Mucosa of rectum (tissue), 2 donors: Measurements from ENCODE around the gene ZBTB24.

Experiments
- H3K27ac ChIP-seq, 2 donors: one replicate each; pipeline ENCODE4 v1.7.0; 2013; ENCODE audit warnings: inconsistent platforms in 2 of 2, low read depth in 2 of 2, low read length in 2 of 2
- H3K27me3 ChIP-seq, 2 donors: one replicate each; pipeline ENCODE4 v1.7.0; 2013; ENCODE audit warnings: low read length in 2 of 2; ENCODE audit not compliant: control insufficient read depth in 2 of 2, insufficient read depth in 2 of 2
- H3K36me3 ChIP-seq, 2 donors: one replicate each; pipeline ENCODE4 v1.7.0; 2013; ENCODE audit warnings: low read length in 2 of 2; ENCODE audit not compliant: control insufficient read depth in 2 of 2, insufficient read depth in 2 of 2
- H3K4me1 ChIP-seq, 2 donors: one replicate each; pipeline ENCODE4 v1.7.0; 2013; ENCODE audit warnings: low read length in 2 of 2, mild to moderate bottlenecking in 1 of 2; ENCODE audit not compliant: control insufficient read depth in 2 of 2, insufficient read depth in 2 of 2
- H3K4me3 ChIP-seq, 2 donors: one replicate each; pipeline ENCODE4 v1.7.0; 2013; ENCODE audit warnings: low read length in 2 of 2
- H3K9ac ChIP-seq, 2 donors: one replicate each; pipeline ENCODE4 v1.7.0; 2013; ENCODE audit warnings: low read length in 2 of 2, low read depth in 1 of 2, mild to moderate bottlenecking in 1 of 2
- H3K9me3 ChIP-seq, 2 donors: one replicate each; pipeline ENCODE4 v1.7.0; 2013; ENCODE audit warnings: low read length in 2 of 2; ENCODE audit not compliant: control insufficient read depth in 2 of 2
- donor health status: healthy.
- donor health status: Normal muscosa, but diverticular disease.

Gene ZBTB24

DNA sequence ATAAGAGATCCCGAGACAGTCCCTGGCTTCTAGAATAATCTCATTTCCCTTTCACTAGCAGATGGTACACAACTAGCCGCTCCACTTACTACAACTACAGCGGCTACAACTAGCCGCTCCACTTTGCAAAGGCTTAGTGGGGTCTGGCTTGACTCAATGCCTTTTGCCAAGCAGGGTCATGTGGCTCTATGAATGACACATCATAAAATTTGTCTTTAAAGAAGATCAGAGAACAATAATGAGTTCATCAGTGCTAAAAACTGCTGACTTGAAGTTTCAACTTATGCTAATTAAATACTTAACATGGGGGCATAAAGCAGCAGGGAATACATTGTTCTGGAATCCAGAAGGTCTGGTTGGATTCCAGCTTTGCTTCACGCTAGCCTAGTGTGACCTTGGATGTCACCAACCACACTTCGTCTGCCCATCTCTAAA, 25.4 kb downstream of the ZBTB24 start:
- Histone ChIP-seq H3K9ac (peak overlapping the region; percentile 19 to 87), H3K9me3 (no peaks in the 10 kb centered on the region), H3K36me3 (peaks cover 7 to 13% of the 10 kb centered on the region in 2 donors), H3K27ac (peak overlapping the region; percentile 90 to 95), H3K4me3 (peak overlapping the region; percentile 17 to 25), H3K4me1 (peaks cover 33 to 36% of the 10 kb centered on the region in 2 donors), H3K27me3 (no peaks in the 10 kb centered on the region)

DNA sequence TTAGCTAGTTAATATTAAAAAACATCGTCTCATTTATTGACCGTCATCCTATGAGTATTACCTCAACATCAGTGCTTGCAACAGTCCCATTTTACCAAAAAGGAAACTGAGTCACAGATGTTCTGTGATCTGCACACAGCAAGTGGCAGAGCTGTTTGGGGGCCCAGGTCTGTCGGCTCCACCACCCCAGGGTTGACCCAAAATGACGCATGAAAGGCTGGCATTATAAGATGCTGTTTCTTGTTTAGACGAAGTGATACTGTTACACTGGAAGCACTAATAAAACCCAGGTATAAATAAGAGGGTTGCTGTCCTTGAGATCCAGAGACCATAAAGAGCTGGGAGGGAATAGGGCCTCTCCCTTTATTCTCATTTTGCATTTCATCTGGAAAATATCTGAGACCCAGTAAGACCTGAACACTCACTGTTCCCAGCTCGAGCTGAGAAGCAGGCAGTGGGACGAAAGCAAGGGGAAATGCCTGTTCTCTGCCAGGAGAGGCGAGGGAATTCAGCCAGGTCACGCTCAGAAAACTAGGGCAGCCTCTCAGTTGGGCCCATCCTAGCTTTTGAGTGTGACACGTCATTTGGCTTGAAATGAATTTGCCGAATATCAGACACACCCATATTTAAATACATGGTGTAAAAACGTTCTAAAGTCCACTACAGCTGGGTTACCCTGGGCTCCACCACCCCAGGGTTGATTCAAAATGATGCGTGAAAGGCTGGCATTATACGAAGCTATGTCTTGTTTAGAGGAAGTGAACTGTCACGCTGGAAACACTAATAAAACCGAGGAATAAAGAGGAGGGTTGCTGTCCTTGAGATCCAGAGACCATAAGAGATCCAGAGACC, 26.1 kb downstream of the ZBTB24 start:
- H3K4me3 ChIP-seq, result peak overlapping the region; percentile 87 to 91
- H3K27ac ChIP-seq, result peak overlapping the region; percentile 90 to 95

DNA sequence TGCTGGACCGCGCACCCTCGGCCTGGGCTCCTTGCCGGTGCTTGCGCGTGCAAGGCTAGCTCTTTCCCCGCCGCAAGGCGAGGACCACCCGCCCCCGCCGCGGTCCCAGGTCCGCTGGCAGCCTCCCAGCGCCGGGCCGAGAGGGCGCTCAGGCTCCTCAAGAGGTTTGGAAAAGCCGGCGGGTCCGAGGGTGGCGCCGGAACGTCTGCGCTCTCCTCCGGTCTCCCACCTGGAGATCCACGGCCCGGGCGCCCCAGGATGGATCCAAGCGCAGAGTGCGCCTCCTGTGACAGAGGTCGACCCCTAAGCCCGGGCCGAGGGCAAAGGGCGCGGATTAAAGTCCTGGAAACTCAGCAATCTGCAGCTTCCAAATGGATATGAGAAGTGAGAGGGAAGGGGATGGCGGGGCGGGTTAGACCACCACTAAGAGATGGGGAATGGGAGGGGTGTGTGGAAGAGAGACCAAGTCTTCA, 26.9 kb downstream of the ZBTB24 start:
- H3K4me1 ChIP-seq, result peaks cover 33 to 36% of the 10 kb centered on the region in 2 donors
- peaks cover 7 to 14% of the 10 kb centered on the region in 2 donors for H3K36me3 ChIP-seq
- no peaks in the 10 kb centered on the region for H3K27me3 ChIP-seq
- no peaks in the 10 kb centered on the region for H3K9me3 ChIP-seq
- H3K27ac ChIP-seq, result peak overlapping the region; percentile 90 to 95
- peak overlapping the region; percentile 72 to 87 for H3K9ac ChIP-seq
- peak overlapping the region; percentile 87 to 91 for H3K4me3 ChIP-seq

More for the DNA sequence above, 26.1 kb downstream of the ZBTB24 start:
- no peaks in the 10 kb centered on the region for H3K27me3 ChIP-seq
- H3K36me3 ChIP-seq, result peaks cover 4 to 15% of the 10 kb centered on the region in 2 donors
- peaks cover 33 to 36% of the 10 kb centered on the region in 2 donors for H3K4me1 ChIP-seq
- H3K9ac ChIP-seq, result peak overlapping the region; percentile 72 to 87
- H3K9me3 ChIP-seq, result no peaks in the 10 kb centered on the region

DNA sequence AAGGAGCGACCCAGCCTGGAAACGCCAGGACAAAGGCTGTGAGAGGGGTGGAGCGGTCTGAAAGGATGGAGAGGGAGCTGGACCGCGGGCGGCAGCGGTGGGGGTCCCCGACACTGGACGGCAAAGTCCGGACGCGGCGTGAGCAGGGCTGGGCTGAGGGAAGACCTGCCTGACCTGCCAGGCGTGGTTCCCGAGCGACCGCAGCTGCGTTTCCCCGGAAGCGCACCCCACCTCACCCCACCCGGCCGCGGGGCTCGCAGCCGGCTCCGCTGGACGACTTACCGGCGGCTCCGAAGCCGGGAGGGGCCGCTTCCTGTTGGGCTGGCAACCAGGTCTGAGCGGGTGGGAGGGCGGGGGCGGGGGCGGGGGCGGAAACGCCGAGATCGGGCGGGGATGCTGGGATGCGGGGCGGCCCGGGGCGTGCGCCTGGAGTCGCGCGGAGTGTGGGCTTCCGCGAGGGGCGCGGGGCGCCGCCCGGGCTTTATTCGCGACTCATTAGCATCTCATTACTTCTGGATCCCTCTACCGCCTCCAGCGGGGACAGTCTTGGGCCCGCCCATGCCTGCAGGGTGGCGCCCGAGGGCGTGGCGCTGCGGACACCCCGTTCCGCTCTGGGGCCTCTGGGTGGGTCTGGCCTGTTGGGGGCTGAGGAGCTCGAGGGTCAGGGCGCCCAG, 27.4 kb downstream of the ZBTB24 start, which contains the start of gene MICAL1:
Gene MICAL1 (minus strand): TSS at position 336 of the 674 bp plus-strand sequence. CDS start 1,576 bp downstream, outside the sequence.
- Histone ChIP-seq H3K9ac (peak within 1 kb of the TSS; percentile 84 to 87), H3K4me1 (peaks cover 33 to 36% of the 10 kb centered on the region in 2 donors)

DNA sequence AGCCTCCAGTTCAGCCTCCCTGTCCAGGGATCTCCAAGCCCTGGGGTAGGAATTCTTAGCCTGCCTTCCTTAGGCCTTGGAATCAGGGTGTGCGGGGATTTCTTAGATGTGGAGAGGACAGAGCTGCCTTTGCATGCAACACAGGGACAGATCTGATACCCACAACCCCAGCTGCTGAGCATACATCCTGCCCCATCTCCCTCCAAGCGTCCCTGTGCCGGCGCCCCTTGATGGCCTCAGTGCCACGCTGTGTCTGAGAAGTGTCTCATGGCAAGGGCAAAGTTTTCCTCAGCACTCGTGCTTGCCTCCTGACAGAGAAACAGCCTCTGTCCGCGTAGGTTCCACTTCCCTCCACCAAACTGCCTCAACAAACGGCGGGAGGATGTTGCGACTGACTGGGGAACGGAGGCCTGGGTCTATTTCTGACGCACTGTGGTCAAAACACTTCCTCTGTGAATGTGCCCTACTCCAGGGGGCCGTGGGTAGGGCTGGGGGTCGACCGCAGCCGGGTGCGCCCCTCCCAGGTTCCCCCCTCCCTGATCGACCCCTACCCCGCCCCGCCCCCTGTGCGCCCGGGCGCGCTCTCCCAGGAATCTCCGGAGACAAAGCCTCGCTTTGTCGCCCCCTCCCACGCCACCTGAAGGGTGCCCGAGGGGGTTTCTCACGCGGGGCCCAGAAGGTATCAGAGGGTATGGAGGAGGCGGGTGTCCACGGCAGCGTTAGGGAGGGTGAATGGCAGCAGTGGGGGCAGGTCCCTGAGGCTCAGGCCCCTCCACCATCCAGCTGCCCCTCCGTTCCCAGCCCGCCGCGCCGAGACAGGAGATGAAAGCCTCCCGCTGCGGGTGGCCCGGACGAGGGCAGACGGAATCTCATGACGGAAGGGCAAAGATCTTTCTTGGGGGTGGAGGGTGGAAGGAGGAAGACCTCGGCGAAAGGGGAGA, 28.3 kb downstream of the ZBTB24 start:
- Histone ChIP-seq H3K9me3 (no peaks in the 10 kb centered on the region), H3K9ac (peak overlapping the region; percentile 81 to 84), H3K27me3 (no peaks in the 10 kb centered on the region), H3K4me1 (peaks cover 36 to 39% of the 10 kb centered on the region in 2 donors), H3K4me3 (peak overlapping the region; percentile 87 to 91), H3K27ac (peak overlapping the region; percentile 92 to 95), H3K36me3 (peaks cover 7 to 14% of the 10 kb centered on the region in 2 donors)

More for the DNA sequence above, 27.4 kb downstream of the ZBTB24 start, which contains the start of gene MICAL1:
- Histone ChIP-seq H3K9me3 (no peaks in the 10 kb centered on the region), H3K36me3 (peaks cover 7 to 13% of the 10 kb centered on the region in 2 donors), H3K4me3 (peak within 1 kb of the TSS; percentile 87 to 91), H3K27ac (peak within 1 kb of the TSS; percentile 92 to 95), H3K27me3 (no peaks in the 10 kb centered on the region)

DNA sequence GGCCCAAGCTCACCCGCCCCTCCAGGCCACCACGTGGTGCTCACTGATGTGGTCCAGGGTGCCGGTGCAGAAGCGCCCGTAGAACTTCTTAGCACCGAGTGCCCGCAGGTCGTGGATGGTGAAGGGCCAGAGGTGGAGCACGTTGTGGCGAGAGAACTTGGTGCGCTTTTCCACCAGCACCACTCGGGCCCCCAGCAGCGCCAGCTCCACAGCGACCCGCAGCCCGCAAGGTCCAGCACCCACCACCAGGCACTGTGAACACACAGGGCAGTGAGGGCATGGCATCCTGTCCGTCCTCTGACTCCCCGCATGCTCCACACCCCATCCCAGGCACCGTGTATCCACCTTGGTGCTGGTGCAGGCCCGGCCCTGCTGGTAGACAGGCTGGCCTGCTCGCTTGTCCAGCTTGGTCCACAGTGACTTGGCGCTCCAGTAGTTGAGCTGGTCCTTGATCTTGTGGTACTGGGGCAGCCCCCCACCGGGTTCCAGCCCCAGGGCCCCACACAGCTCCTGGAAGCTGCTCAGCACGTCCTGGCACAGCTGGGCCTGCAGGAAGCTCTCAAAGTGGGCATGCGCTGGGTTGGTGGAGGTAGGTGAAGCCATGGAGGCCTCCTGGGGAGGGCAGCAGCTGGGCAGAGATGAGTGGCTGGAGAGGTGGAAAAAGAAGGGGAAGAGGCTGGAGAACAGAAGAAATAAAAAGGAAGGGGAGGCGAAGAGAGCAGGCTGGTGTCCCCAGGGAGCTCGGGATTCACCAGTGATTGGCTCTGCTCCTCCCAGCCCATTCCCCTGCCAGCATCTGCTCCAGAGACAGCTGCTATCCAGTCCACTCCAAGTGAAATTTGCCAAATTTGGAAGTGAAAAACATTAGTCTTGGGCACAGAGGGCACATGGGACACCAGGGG, 29.2 kb downstream of the ZBTB24 start:
- peak overlapping the region; percentile 81 to 83 for H3K9ac ChIP-seq

DNA sequence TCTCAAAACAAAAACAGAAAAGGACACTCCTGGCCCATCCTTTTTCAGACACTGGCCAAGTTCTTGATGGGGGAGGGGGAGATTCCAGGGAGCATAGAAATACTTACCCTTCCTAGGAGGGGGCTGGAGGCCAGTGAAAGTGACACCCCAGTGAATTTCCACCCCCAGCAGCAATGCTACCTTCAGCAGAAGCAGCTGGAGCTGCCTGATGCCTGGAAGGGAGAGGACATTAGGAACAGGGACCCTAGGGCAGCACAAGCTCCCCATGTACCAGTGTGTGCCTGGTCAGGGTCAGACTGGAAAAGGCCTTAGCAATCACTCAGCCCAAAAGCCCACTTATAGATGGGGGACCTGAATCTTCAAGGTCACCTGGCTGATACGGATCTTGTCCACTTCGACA, 29.9 kb downstream of the ZBTB24 start:
- H3K9ac ChIP-seq, result no peak overlapping the region
- no peaks in the 10 kb centered on the region for H3K9me3 ChIP-seq
- peaks cover 33 to 35% of the 10 kb centered on the region in 2 donors for H3K4me1 ChIP-seq
- peaks cover 7 to 17% of the 10 kb centered on the region in 2 donors for H3K36me3 ChIP-seq
- H3K27me3 ChIP-seq, result no peaks in the 10 kb centered on the region
- peak overlapping the region in 1 of 2 donors; percentile 92 for H3K27ac ChIP-seq
- no peak overlapping the region for H3K4me3 ChIP-seq

More for the DNA sequence above, 29.2 kb downstream of the ZBTB24 start:
- H3K9me3 ChIP-seq, result no peaks in the 10 kb centered on the region
- H3K4me3 ChIP-seq, result peak overlapping the region; percentile 87 to 91
- no peaks in the 10 kb centered on the region for H3K27me3 ChIP-seq
- H3K4me1 ChIP-seq, result peaks cover 36 to 39% of the 10 kb centered on the region in 2 donors
- H3K36me3 ChIP-seq, result peaks cover 7 to 16% of the 10 kb centered on the region in 2 donors
- H3K27ac ChIP-seq, result peak overlapping the region; percentile 92 to 95

DNA sequence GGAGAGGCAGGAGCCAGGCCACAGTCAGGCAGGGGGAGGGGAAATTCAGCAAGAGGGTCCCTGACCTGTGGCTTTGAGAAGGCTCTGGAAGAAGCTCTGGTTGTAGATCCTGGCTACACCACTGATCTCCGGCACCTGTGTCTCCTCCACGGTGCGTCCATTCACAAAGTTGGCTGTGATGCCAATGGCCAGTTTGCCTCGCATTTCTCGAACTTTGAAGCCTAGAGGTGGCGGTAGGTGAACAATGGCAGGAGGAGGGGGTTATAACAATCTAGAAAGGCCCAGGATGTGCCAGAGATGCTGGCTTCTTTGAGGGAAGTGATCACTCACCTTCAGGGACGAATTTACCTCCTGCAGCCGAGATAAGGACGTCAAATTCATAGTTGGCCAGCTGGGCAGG, 30.8 kb downstream of the ZBTB24 start:
- no peak overlapping the region for H3K4me3 ChIP-seq
- H3K4me1 ChIP-seq, result peaks cover 27 to 29% of the 10 kb centered on the region in 2 donors
- H3K9ac ChIP-seq, result no peak overlapping the region
- H3K27ac ChIP-seq, result no peak overlapping the region
- no peaks in the 10 kb centered on the region for H3K9me3 ChIP-seq
- peaks cover 7 to 19% of the 10 kb centered on the region in 2 donors for H3K36me3 ChIP-seq
- no peaks in the 10 kb centered on the region for H3K27me3 ChIP-seq
